Measurements from ENCODE around the gene TMEM115.

TMEM115 gene, protein sequence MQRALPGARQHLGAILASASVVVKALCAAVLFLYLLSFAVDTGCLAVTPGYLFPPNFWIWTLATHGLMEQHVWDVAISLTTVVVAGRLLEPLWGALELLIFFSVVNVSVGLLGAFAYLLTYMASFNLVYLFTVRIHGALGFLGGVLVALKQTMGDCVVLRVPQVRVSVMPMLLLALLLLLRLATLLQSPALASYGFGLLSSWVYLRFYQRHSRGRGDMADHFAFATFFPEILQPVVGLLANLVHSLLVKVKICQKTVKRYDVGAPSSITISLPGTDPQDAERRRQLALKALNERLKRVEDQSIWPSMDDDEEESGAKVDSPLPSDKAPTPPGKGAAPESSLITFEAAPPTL

DNA sequence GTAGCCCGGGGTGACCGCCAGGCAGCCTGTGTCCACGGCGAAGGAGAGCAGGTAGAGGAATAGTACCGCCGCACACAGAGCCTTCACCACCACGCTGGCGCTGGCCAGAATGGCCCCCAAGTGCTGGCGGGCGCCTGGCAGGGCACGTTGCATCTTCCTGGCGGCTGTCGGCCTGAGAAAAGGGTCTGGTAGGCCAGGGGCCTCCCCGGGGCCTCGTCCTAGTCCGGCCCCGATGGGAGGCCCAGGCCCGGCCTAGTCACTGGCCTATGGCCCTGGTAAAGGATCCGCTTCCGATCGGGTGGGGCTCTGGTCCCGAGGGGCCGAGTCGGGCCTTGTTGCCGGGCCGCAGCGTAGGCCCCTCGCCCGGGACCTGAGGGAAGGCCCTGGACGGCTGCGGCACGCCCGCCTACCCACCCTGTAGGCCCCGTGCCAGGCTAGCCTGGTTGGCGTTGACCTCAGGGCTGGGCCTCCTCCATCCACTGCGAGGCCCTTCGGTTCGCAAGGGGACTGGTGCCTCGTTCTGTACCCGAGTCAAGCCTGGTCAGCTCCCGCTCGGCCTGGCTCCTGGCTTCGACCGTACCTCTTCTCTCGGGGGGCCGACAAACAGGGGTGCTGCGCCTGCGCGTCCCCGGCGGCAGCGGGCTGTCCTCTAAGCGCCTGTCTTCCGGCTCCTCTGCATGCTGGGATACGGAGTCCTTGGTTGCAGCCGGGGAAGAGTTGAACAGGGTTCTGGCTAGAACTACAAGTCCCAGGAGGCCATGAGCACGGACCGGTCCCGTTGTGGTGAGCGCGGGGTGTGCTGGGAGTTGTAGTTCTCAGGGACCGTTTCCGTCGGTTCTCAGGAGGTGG lies at the start of gene TMEM115:
Gene TMEM115 (minus strand): TSS at position 611 of the 849 bp plus-strand sequence. CDS start 458 bp downstream, at position 153.
- Mint-ChIP-seq H3K4me1 (peaks cover 30% of the 10 kb centered on the region), H3K4me3 (peak within 1 kb of the TSS; percentile 99), H3K9me3 (no peaks in the 10 kb centered on the region), H3K36me3 (peaks cover 6% of the 10 kb centered on the region), H3K27ac (peak within 1 kb of the TSS; percentile 93), H3K27me3 (no peaks in the 10 kb centered on the region)
- DNase-seq (ENCODE audit: low spot score in 2 of 2) (peak; percentile 84 to 90), ATAC-seq (ENCODE audit: low read depth) (peak; percentile 100)

DNA sequence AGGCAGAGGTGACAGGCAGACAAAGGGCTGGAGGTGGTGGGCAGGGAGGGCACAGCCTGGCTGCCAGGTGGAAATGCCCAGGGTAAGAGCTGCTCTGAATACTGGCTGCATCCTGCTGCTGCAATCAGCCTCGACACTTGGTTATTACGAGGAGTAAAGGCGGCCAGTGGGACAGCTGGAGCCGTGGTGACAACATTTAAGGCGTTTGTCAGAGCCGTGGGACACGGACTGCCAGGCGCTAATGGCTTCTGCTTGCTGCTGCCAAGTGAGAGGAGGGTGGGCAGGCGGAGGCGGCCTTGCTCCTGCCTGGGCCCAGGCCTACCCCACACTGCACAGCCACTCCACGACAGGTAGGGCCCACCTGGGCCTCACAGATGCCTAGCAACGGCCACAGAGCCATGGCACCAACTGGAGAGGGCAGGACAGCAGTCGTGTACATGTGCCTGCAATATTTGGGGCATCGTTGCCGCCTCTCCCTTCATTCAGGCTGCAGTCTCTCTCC lies 49.2 kb upstream of the TMEM115 start:
- H3K27ac Mint-ChIP-seq, result no peak overlapping the region
- peaks cover 3% of the 10 kb centered on the region for H3K36me3 Mint-ChIP-seq
- H3K27me3 Mint-ChIP-seq, result peaks cover 23% of the 10 kb centered on the region
- DNase-seq (ENCODE audit: low spot score in 2 of 2) (no peak), ATAC-seq (ENCODE audit: low read depth) (no peak)
- H3K4me1 Mint-ChIP-seq, result no peaks in the 10 kb centered on the region
- H3K9me3 Mint-ChIP-seq, result peaks cover 3% of the 10 kb centered on the region
- H3K4me3 Mint-ChIP-seq, result no peak overlapping the region

DNA sequence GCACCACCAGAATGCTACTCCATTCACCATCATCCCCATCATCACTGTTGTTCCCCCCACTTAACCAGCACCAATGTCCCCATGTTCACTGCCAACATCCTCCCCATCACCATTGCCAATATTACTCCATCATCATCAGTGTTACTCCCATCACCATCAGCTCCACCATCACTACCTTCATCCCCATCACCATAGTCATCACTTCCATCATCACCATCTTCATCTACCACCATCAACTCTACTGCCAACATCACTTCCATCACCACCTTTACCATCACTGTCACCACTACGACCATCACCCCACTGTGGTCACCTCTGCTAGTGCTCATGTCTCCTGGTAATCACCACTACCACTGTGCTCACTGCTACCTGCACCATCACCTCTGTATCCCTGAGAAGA lies 47.2 kb upstream of the TMEM115 start:
- no peak for ATAC-seq (ENCODE audit: low read depth)
- DNase-seq (ENCODE audit: low spot score in 2 of 2), result no peak
- no peaks in the 10 kb centered on the region for H3K4me1 Mint-ChIP-seq
- peaks cover 3% of the 10 kb centered on the region for H3K9me3 Mint-ChIP-seq
- H3K27me3 Mint-ChIP-seq, result peaks cover 27% of the 10 kb centered on the region
- no peak overlapping the region for H3K27ac Mint-ChIP-seq
- no peak overlapping the region for H3K4me3 Mint-ChIP-seq
- H3K36me3 Mint-ChIP-seq, result peaks cover 3% of the 10 kb centered on the region

DNA sequence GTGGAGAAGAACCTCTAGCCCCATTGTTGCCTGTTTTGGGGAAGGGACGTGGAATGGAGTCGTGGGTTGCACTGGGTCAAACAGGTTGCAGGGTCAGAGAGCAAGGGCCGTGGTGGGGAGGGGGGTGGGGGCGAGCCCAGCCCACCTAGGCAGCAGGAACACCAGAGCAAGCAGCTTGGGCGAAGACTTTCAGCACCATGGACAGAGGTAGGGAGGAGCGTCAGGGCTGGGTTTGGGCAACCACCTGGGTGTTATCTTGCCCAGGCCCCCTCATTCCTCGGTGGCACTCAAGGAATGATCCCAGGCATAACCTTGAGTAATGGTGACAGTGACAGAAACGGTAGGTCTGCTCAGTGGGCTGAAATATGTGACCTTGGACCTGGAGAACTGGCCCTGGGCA lies 45.9 kb upstream of the TMEM115 start:
- H3K4me3 Mint-ChIP-seq, result no peak overlapping the region
- H3K27ac Mint-ChIP-seq, result no peak overlapping the region
- H3K9me3 Mint-ChIP-seq, result peaks cover 3% of the 10 kb centered on the region
- peak in 1 of 2 donors; percentile 12 for DNase-seq (ENCODE audit: low spot score in 2 of 2)
- peaks cover 18% of the 10 kb centered on the region for H3K27me3 Mint-ChIP-seq
- H3K36me3 Mint-ChIP-seq, result peaks cover 3% of the 10 kb centered on the region
- H3K4me1 Mint-ChIP-seq, result no peaks in the 10 kb centered on the region
- no peak for ATAC-seq (ENCODE audit: low read depth)

DNA sequence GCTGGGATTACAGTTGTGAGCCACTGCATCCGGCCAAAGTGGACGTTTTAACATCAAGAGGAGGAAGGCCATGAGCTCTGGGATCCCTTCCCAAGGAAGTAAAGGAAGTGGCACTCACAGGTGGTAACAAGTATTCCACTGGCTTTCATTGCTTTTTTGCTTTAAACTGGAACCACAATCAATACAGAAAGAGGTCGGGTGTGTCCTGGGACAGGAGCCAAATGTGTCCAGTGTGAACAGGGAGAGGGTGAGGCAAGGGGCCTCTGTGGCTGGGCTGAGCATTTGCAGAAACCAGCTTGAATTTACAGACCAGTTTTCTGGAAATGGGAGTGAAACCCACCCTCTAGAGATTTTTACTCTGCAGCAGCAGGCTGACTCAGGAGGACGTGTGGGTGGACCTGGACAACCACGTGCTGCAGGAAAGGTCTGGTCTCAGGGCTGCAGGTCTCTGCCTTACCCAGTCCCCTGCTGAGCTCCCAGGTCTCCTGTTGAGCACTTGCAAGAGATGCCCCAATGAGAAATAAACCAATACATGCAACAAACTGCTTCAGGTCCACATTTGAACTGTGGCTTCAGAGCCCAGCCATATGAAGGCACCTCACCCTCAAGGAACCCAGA lies 42.8 kb upstream of the TMEM115 start:
- Mint-ChIP-seq H3K4me3 (no peak overlapping the region), H3K9me3 (peaks cover 3% of the 10 kb centered on the region), H3K36me3 (peaks cover 3% of the 10 kb centered on the region), H3K4me1 (no peaks in the 10 kb centered on the region), H3K27me3 (peaks cover 16% of the 10 kb centered on the region), H3K27ac (no peak overlapping the region)
- DNase-seq (ENCODE audit: low spot score in 2 of 2), result no peak
- no peak for ATAC-seq (ENCODE audit: low read depth)

DNA sequence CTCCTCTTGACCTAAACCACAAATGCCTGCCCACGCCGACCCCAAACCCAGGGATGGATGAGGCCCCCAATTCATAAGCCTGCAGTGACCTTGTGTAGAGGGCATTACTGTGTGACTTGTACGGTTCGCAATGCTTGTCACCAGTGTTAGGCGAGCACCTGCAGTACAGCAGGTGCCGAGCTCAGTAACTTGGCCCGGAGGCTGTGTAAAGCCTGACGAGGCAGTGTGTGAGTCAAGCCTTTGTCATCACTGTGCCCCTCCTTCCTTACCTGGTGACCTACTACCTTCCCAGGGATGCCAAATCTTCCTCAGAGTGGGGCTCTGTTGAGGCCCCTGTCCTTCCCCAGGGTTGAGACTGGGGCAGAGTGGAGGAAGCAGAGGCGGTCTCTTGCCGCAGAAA lies 37.2 kb upstream of the TMEM115 start:
- Mint-ChIP-seq H3K4me1 (no peaks in the 10 kb centered on the region), H3K36me3 (no peaks in the 10 kb centered on the region), H3K4me3 (no peak overlapping the region), H3K9me3 (no peaks in the 10 kb centered on the region), H3K27me3 (peaks cover 5% of the 10 kb centered on the region), H3K27ac (no peak overlapping the region)
- DNase-seq (ENCODE audit: low spot score in 2 of 2) (no peak), ATAC-seq (ENCODE audit: low read depth) (no peak)

DNA sequence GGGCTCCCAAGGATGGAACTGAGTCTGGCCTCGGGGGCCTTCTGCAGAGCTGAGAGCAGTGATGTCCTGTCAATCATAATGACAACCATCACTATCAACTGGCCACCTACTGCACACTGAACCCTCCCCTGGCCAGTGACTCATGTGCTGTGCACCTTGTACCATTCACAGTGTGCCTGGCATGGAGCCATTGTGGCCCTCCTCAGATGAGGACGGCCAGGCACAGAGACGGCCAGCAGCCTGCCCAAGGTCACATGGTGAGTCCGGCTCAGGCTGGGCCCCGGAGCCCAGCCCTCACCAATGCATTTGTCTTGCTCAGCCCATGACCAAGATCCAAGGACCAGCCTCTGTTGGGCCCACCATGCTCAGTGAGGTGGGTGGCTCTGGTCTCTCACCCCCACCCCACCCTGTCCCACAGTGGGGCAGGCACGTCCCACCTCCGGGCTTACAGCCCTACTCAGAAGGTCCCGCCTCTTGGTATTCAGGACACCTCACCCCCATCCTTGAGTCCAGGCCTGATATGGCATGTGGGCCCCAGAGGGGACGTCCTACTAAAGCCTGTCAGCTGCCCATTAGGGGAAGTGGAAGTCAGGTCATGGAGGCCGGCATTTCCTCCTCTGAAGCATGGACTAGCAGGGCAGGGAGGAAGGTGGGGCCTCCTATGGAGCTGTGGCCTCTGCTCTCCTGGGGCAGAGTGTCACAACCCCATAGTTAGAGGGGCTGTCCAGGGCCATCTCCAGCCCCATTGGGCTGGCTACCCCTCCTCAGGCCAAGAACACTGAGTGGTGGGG lies 35.9 kb upstream of the TMEM115 start:
- peaks cover 5% of the 10 kb centered on the region for H3K27me3 Mint-ChIP-seq
- H3K4me3 Mint-ChIP-seq, result no peak overlapping the region
- no peaks in the 10 kb centered on the region for H3K36me3 Mint-ChIP-seq
- H3K9me3 Mint-ChIP-seq, result no peaks in the 10 kb centered on the region
- no peak overlapping the region for H3K27ac Mint-ChIP-seq
- no peak for ATAC-seq (ENCODE audit: low read depth)
- no peaks in the 10 kb centered on the region for H3K4me1 Mint-ChIP-seq
- DNase-seq (ENCODE audit: low spot score in 2 of 2), result no peak

DNA sequence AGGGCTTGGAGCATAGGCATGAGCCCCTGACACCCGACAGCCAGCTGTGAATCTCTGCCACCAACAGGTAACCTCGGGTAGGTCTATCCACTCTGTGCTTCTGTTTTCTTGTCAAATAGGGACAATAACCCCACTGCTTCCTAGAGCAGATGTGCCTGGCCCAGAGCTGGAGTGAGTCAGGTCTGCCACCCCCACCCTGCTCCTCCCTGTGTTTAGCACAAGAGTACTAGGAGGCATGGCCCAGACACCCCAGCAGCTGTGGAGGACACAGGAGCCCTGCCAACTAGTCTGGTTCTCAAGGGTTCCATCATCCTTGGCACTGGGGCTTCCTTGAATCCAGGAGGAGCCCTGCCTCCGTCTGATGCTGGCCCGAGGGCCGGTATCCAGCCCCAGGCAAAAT lies 33.7 kb upstream of the TMEM115 start:
- H3K27me3 Mint-ChIP-seq, result peaks cover 5% of the 10 kb centered on the region
- H3K36me3 Mint-ChIP-seq, result no peaks in the 10 kb centered on the region
- no peak for ATAC-seq (ENCODE audit: low read depth)
- no peak overlapping the region for H3K27ac Mint-ChIP-seq
- no peak overlapping the region for H3K4me3 Mint-ChIP-seq
- H3K9me3 Mint-ChIP-seq, result no peaks in the 10 kb centered on the region
- H3K4me1 Mint-ChIP-seq, result no peaks in the 10 kb centered on the region
- no peak for DNase-seq (ENCODE audit: low spot score in 2 of 2)

DNA sequence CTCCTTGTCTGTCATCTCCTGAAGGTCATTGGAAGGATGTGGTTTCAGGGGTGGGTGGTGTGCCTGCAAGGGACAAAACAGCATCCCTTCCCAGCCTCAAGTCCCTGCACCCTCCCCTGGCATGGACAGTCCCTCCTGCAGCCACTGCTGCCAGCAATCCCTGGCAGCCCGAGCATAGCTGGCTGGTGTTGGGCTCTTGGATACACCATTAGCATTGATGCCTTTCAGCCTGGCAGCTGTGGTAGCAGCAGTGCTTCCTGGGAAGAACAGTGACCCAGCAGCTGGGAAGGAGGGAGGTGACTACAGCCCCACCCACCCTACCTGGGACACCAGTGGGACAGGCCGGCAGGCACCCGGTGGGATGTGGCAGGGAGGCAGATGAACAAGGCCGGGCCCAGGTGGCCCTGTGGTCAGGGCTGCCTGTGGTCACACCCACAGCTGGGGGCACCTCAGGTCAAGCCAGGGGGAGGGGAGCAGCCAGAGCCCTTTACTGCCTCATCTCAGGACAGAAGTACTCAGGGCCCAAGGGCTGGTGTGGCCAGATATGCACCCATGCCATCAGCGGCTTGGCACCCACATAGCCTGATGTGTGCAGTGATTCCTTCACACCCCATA lies 32.9 kb upstream of the TMEM115 start:
- peaks cover 5% of the 10 kb centered on the region for H3K27me3 Mint-ChIP-seq
- H3K4me1 Mint-ChIP-seq, result no peaks in the 10 kb centered on the region
- DNase-seq (ENCODE audit: low spot score in 2 of 2), result no peak
- H3K36me3 Mint-ChIP-seq, result no peaks in the 10 kb centered on the region
- no peak overlapping the region for H3K4me3 Mint-ChIP-seq
- no peak overlapping the region for H3K27ac Mint-ChIP-seq
- H3K9me3 Mint-ChIP-seq, result no peaks in the 10 kb centered on the region
- ATAC-seq (ENCODE audit: low read depth), result no peak

DNA sequence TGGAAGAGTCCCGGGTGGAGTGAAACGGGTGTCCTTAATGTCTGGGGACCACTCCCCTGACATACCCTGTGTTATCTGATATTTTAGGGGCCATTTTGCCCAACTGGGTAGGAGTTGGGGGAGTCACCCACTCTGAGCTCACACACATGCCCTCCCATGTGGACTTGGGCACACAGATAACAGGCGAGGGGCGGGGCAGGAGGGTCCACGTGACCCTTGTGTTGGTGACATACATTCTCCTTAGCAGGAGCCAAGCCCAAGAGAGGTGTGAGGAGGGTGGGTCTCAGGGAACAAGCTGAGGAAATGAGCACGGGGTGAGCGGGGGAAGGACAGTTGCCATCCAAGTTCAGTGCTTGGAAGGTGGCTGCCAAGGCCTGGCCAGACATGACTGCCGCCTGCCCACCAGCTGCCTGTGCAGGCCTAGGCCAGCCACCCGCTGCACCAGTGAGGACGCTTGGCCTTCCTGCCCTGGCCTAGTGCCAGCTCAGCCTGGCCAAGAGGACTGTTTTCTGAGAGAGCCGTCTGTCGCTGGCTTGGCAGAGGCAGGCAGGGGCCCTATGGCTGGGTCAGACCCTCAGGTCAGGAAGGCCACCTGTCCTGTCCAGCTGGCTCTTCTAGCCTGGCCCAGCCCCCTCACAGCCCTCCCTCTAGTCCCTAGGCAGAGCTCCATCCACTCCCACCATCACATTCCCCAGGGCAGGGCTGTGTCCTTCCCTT lies 31.3 kb upstream of the TMEM115 start:
- Mint-ChIP-seq H3K9me3 (no peaks in the 10 kb centered on the region), H3K4me1 (no peaks in the 10 kb centered on the region), H3K27ac (no peak overlapping the region), H3K36me3 (no peaks in the 10 kb centered on the region), H3K4me3 (no peak overlapping the region), H3K27me3 (peaks cover 1% of the 10 kb centered on the region)
- no peak for DNase-seq (ENCODE audit: low spot score in 2 of 2)
- no peak for ATAC-seq (ENCODE audit: low read depth)

DNA sequence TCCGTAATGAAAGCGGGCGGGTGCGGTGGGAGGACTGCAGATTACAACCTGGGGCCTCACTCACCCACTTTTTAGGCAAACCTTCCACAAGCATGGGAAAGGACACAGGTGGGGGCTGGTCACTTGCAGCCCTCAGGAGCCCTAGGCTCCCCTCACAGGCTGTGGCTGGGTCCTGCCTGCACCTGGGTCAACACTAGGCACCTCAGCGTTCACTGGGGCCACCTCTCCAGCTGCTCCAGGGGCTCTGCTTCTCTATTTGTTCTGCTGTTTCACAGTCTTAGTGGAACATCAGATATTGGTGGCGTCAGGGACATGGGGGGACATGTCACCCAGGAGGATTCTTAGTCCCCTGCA lies 30.1 kb upstream of the TMEM115 start:
- DNase-seq (ENCODE audit: low spot score in 2 of 2) (no peak), ATAC-seq (ENCODE audit: low read depth) (no peak)
- no peaks in the 10 kb centered on the region for H3K36me3 Mint-ChIP-seq
- H3K4me3 Mint-ChIP-seq, result no peak overlapping the region
- no peaks in the 10 kb centered on the region for H3K4me1 Mint-ChIP-seq
- no peak overlapping the region for H3K27ac Mint-ChIP-seq
- H3K27me3 Mint-ChIP-seq, result peaks cover 4% of the 10 kb centered on the region
- H3K9me3 Mint-ChIP-seq, result no peaks in the 10 kb centered on the region

DNA sequence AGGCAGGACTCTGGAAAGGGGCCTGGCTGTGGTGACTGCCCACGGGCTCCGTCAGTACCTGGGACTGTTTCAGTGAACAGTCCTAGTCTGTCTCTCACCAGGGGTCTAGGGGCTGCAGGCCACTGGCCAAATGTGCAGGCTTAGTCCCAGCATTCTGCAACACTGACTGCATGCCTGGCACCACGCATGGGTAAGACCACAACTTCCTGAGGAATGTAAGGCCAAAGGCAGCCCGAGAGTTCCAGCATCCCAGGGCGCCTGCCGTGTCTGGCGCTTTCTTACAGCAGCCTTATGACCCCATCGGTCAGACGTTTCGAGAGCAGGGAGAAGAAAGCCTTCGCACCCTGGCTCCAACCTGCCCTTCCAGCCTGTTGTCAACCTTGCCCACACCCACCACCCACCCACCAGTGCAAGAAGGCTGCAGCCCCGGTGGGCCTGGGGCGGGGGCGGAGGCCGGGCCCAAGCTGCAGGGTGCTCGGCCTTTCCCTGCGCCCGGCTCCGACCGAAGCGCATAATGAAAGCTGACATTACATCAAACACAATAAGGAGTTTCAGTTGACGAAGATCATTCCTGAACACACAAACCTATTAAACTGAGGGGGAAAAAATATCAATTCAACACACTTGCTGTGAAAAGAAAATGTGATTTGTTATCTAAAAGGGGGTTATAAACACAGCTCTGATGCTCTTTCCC lies 29.5 kb upstream of the TMEM115 start:
- Mint-ChIP-seq H3K4me1 (no peaks in the 10 kb centered on the region), H3K27ac (no peak overlapping the region), H3K36me3 (no peaks in the 10 kb centered on the region), H3K9me3 (no peaks in the 10 kb centered on the region), H3K4me3 (no peak overlapping the region), H3K27me3 (peaks cover 4% of the 10 kb centered on the region)
- ATAC-seq (ENCODE audit: low read depth) (no peak), DNase-seq (ENCODE audit: low spot score in 2 of 2) (no peak)

Measured in memory B cell (primary cell).